HUES48 (cell line): Measurements from ENCODE around the gene SIRT7.

Experiments
- H3K27ac ChIP-seq: one replicate; pipeline ENCODE4 v1.7.0; 2013; ENCODE audit warnings: low read depth, low read length, inconsistent platforms
- H3K27me3 ChIP-seq: 2 replicates; pipeline ENCODE4 v1.6.1; 2013; ENCODE audit warnings: mild to moderate bottlenecking, low read length; ENCODE audit not compliant: control insufficient read depth, insufficient read depth
- H3K36me3 ChIP-seq: 2 replicates; pipeline ENCODE4 v1.6.1; 2013; ENCODE audit warnings: low read length; ENCODE audit not compliant: control insufficient read depth, insufficient read depth
- H3K4me1 ChIP-seq: 2 replicates; pipeline ENCODE4 v1.6.1; 2013; ENCODE audit warnings: mild to moderate bottlenecking, low read length; ENCODE audit not compliant: control insufficient read depth, insufficient read depth
- H3K4me3 ChIP-seq: 2 replicates; pipeline ENCODE4 v1.5.1; 2013; ENCODE audit warnings: mild to moderate bottlenecking, low read depth, low read length
- H3K9ac ChIP-seq: 2 replicates; pipeline ENCODE4 v1.6.1; 2013; ENCODE audit warnings: mild to moderate bottlenecking, low read depth, low read length, moderate library complexity
- H3K9me3 ChIP-seq: 2 replicates; pipeline ENCODE4 v1.6.1; 2013; ENCODE audit warnings: low read length; ENCODE audit not compliant: control insufficient read depth, insufficient read depth

Gene SIRT7

GRCh38 chr17:81935709-81936084 is 17.7 kb upstream of the SIRT7 start:
- H3K27ac ChIP-seq: no peak overlapping the region
- H3K4me1 ChIP-seq: no peaks in the 10 kb centered on the region
- H3K27me3 ChIP-seq: no peaks in the 10 kb centered on the region
- H3K4me3 ChIP-seq: 0 out of 2 replicates have a peak overlapping the region, but pooled peaks have one; percentile 17
- no peak overlapping the region for H3K9ac ChIP-seq
- H3K36me3 ChIP-seq: peaks cover 26% of the 10 kb centered on the region
- H3K9me3 ChIP-seq: no peaks in the 10 kb centered on the region

- no peak overlapping the region for H3K4me3 ChIP-seq
- no peaks in the 10 kb centered on the region for H3K27me3 ChIP-seq
- H3K36me3 ChIP-seq: peaks cover 26% of the 10 kb centered on the region
- no peak overlapping the region for H3K9ac ChIP-seq
- H3K27ac ChIP-seq: no peak overlapping the region
- no peaks in the 10 kb centered on the region for H3K9me3 ChIP-seq
- H3K4me1 ChIP-seq: no peaks in the 10 kb centered on the region
Observed at GRCh38 chr17:81934850-81935708, 17.1 kb upstream of the SIRT7 start.

GRCh38 chr17:81934098-81934757 is 16.3 kb upstream of the SIRT7 start:
- Histone ChIP-seq H3K27ac (no peak overlapping the region), H3K4me1 (no peaks in the 10 kb centered on the region)

GRCh38 chr17:81933178-81933699 is 15.3 kb upstream of the SIRT7 start:
- H3K4me1 ChIP-seq: no peaks in the 10 kb centered on the region
- no peak overlapping the region for H3K27ac ChIP-seq
- H3K9me3 ChIP-seq: no peaks in the 10 kb centered on the region
- H3K36me3 ChIP-seq: peaks cover 26% of the 10 kb centered on the region
- H3K4me3 ChIP-seq: no peak overlapping the region
- no peak overlapping the region for H3K9ac ChIP-seq
- H3K27me3 ChIP-seq: peaks cover 11% of the 10 kb centered on the region; the same call in 1 of the 2 replicates

More at GRCh38 chr17:81934098-81934757, 16.3 kb upstream of the SIRT7 start:
- H3K9me3 ChIP-seq: no peaks in the 10 kb centered on the region
- H3K9ac ChIP-seq: no peak overlapping the region
- peaks cover 26% of the 10 kb centered on the region for H3K36me3 ChIP-seq
- H3K4me3 ChIP-seq: no peak overlapping the region
- H3K27me3 ChIP-seq: 0 out of 2 replicates have a peak, but pooled peaks cover 1% of the 10 kb centered on the region

GRCh38 chr17:81932333-81932983 is 14.5 kb upstream of the SIRT7 start:
- Histone ChIP-seq H3K36me3 (peaks cover 26% of the 10 kb centered on the region), H3K9me3 (no peaks in the 10 kb centered on the region), H3K4me3 (no peak overlapping the region), H3K4me1 (no peaks in the 10 kb centered on the region), H3K9ac (no peak overlapping the region), H3K27me3 (peaks cover 12% of the 10 kb centered on the region; the same call in 1 of the 2 replicates), H3K27ac (no peak overlapping the region)

GRCh38 chr17:81931557-81932332 is 13.8 kb upstream of the SIRT7 start:
- Histone ChIP-seq H3K4me1 (no peaks in the 10 kb centered on the region), H3K4me3 (no peak overlapping the region), H3K9ac (no peak overlapping the region), H3K27ac (no peak overlapping the region), H3K9me3 (no peaks in the 10 kb centered on the region), H3K36me3 (peaks cover 26% of the 10 kb centered on the region), H3K27me3 (peaks cover 12% of the 10 kb centered on the region; the same call in 1 of the 2 replicates)

- H3K27ac ChIP-seq: no peak overlapping the region
- no peak overlapping the region for H3K4me3 ChIP-seq
- no peaks in the 10 kb centered on the region for H3K9me3 ChIP-seq
- peaks cover 26% of the 10 kb centered on the region for H3K36me3 ChIP-seq
- H3K4me1 ChIP-seq: peaks cover 2% of the 10 kb centered on the region; the same call in 1 of the 2 replicates
- H3K9ac ChIP-seq: no peak overlapping the region
- H3K27me3 ChIP-seq: peaks cover 12% of the 10 kb centered on the region; the same call in 1 of the 2 replicates
Observed at GRCh38 chr17:81931189-81931556, 13.2 kb upstream of the SIRT7 start.

GRCh38 chr17:81930142-81931125 is 12.5 kb upstream of the SIRT7 start:
- H3K4me3 ChIP-seq: no peak overlapping the region
- no peak overlapping the region for H3K27ac ChIP-seq
- H3K4me1 ChIP-seq: peaks cover 7% of the 10 kb centered on the region; the same call in 1 of the 2 replicates
- no peak overlapping the region for H3K9ac ChIP-seq
- peaks cover 26% of the 10 kb centered on the region for H3K36me3 ChIP-seq
- no peaks in the 10 kb centered on the region for H3K9me3 ChIP-seq
- H3K27me3 ChIP-seq: peaks cover 12% of the 10 kb centered on the region; the same call in 1 of the 2 replicates

GRCh38 chr17:81929253-81930141 is 11.5 kb upstream of the SIRT7 start:
- peaks cover 15% of the 10 kb centered on the region for H3K4me1 ChIP-seq
- peaks cover 12% of the 10 kb centered on the region; the same call in 1 of the 2 replicates for H3K27me3 ChIP-seq
- H3K27ac ChIP-seq: no peak overlapping the region
- no peak overlapping the region for H3K4me3 ChIP-seq
- no peak overlapping the region for H3K9ac ChIP-seq
- H3K36me3 ChIP-seq: peaks cover 16% of the 10 kb centered on the region
- H3K9me3 ChIP-seq: no peaks in the 10 kb centered on the region
